Peyer's patch (tissue), 4 donors: ENCODE measurements around the gene SORCS3. TPM values are rescaled to one million over a fixed set of nuclear protein-coding genes. Genes with fewer than 3 reads are reported as not detected.

Experiments used
- DNase-seq, 3 donors: peaks; one replicate each; pipeline ENCODE4 v3.0.0-alpha.2; 2017 to 2019
- H3K27ac ChIP-seq, 4 donors: fragments of 200-600 bp; sonication (generic); one replicate each; pipeline ENCODE4 v1.5.1; 2016 to 2019
- H3K27me3 ChIP-seq, 2 donors: fragments of 200-600 bp; sonication (generic); one replicate each; pipeline ENCODE4 v1.5.1; 2019
- H3K36me3 ChIP-seq, 3 donors: fragments of 200-600 bp; sonication (generic); one replicate each; pipeline ENCODE4 v1.5.1; 2016 to 2019
- H3K4me1 ChIP-seq, 4 donors: fragments of 200-600 bp; sonication (generic); one replicate each; pipeline ENCODE4 v1.5.1; 2016 to 2019
- H3K4me3 ChIP-seq, 4 donors: fragments of 200-600 bp; sonication (generic); 1 replicate in 3 of 4; 2 replicates in 1 of 4; pipeline ENCODE4 v1.5.1; 2016 to 2019; ENCODE audit warnings: mild to moderate bottlenecking in 1 of 4
- H3K9me3 ChIP-seq, 4 donors: fragments of 200-600 bp; sonication (generic); one replicate each; pipeline ENCODE4 v1.5.1; 2016 to 2019; ENCODE audit warnings: mild to moderate bottlenecking in 1 of 4
- CTCF ChIP-seq, 6 experiments: fragments of 450-650 bp in 4 of 6; fragments of 200-600 bp in 2 of 6; sonication (generic) in 1 of 6; IDR thresholded peaks; one replicate each; pipeline ENCODE4 v1.5.1; 2017 to 2019; ENCODE audit warnings: antibody characterized with exemption in 6 of 6, mild to moderate bottlenecking in 3 of 6, moderate library complexity in 1 of 6
- POLR2A ChIP-seq, 2 donors: fragments of 450-650 bp; IDR thresholded peaks; one replicate each; pipeline ENCODE4 v1.5.1; 2017; ENCODE audit warnings: antibody characterized with exemption in 2 of 2, mild to moderate bottlenecking in 2 of 2, moderate library complexity in 2 of 2
- total RNA-seq, 4 donors: library from RNA; depleted of rRNA; stranded (reverse); fragments of >200 nt; gene quantifications; one replicate each; pipeline ENCODE4 v1.1.0, GENCODE V29; 2016

SORCS3 gene
- total RNA-seq, 4 donors from 2014 or later: 0.27 to 0.66 TPM; not detected in 2

GRCh38 chr10:105262666-105263065 is 621.6 kb downstream of the SORCS3 start:
- Histone ChIP-seq H3K36me3 (no peaks in the 10 kb centered on the region), H3K4me1 (no peaks in the 10 kb centered on the region), H3K4me3 (no peak overlapping the region), H3K9me3 (no peaks in the 10 kb centered on the region), H3K27me3 (no peaks in the 10 kb centered on the region), H3K27ac (no peak overlapping the region)
- DNase-seq: no peak
- TF ChIP-seq CTCF (IDR thresholded peaks at IDR 0.05) (no peak), POLR2A (IDR thresholded peaks at IDR 0.05) (no peak)

- no peak for TF ChIP-seq CTCF (IDR thresholded peaks at IDR 0.05)
- no peak for TF ChIP-seq POLR2A (IDR thresholded peaks at IDR 0.05)
- Histone ChIP-seq H3K27me3 (no peaks in the 10 kb centered on the region), H3K4me1 (no peaks in the 10 kb centered on the region), H3K4me3 (no peak overlapping the region), H3K9me3 (no peaks in the 10 kb centered on the region), H3K36me3 (no peaks in the 10 kb centered on the region), H3K27ac (no peak overlapping the region)
- DNase-seq: no peak
These were observed 626.0 kb downstream of the SORCS3 start for GRCh38 chr10:105266966-105267539.

GRCh38 chr10:105268961-105269360 is 627.9 kb downstream of the SORCS3 start:
- no peak for TF ChIP-seq CTCF (IDR thresholded peaks at IDR 0.05)
- no peak overlapping the region for H3K27ac ChIP-seq
- H3K4me1 ChIP-seq: no peaks in the 10 kb centered on the region

GRCh38 chr10:105269689-105270088 is 628.6 kb downstream of the SORCS3 start:
- TF ChIP-seq POLR2A (IDR thresholded peaks at IDR 0.05) (no peak), CTCF (IDR thresholded peaks at IDR 0.05) (no peak)
- no peaks in the 10 kb centered on the region for H3K36me3 ChIP-seq
- H3K4me3 ChIP-seq: no peak overlapping the region
- H3K27ac ChIP-seq: no peak overlapping the region
- no peaks in the 10 kb centered on the region for H3K4me1 ChIP-seq
- no peaks in the 10 kb centered on the region for H3K9me3 ChIP-seq
- no peaks in the 10 kb centered on the region for H3K27me3 ChIP-seq
- no peak for DNase-seq

More at GRCh38 chr10:105268961-105269360, 627.9 kb downstream of the SORCS3 start:
- H3K36me3 ChIP-seq: no peaks in the 10 kb centered on the region
- H3K9me3 ChIP-seq: no peaks in the 10 kb centered on the region
- no peaks in the 10 kb centered on the region for H3K27me3 ChIP-seq
- H3K4me3 ChIP-seq: no peak overlapping the region
- DNase-seq: no peak

- no peak overlapping the region for H3K27ac ChIP-seq
- TF ChIP-seq POLR2A (IDR thresholded peaks at IDR 0.05) (no peak), CTCF (IDR thresholded peaks at IDR 0.05) (no peak)
- no peak overlapping the region for H3K4me3 ChIP-seq
- no peaks in the 10 kb centered on the region for H3K27me3 ChIP-seq
- no peak for DNase-seq
- H3K9me3 ChIP-seq: no peaks in the 10 kb centered on the region
- no peaks in the 10 kb centered on the region for H3K4me1 ChIP-seq
- no peaks in the 10 kb centered on the region for H3K36me3 ChIP-seq
These were observed 633.5 kb downstream of the SORCS3 start for GRCh38 chr10:105274556-105275070.

GRCh38 chr10:105278439-105278838 is 637.3 kb downstream of the SORCS3 start:
- Histone ChIP-seq H3K27ac (no peak overlapping the region), H3K4me1 (no peaks in the 10 kb centered on the region), H3K27me3 (no peaks in the 10 kb centered on the region), H3K36me3 (no peaks in the 10 kb centered on the region), H3K9me3 (no peaks in the 10 kb centered on the region), H3K4me3 (no peak overlapping the region)
- no peak for DNase-seq
- no peak for TF ChIP-seq CTCF (IDR thresholded peaks at IDR 0.05)
- no peak for TF ChIP-seq POLR2A (IDR thresholded peaks at IDR 0.05)
